Fibroblast of skin of abdomen (primary cell): ENCODE data around the gene TMEM40.
A peak's percentile ranks its signal among the peaks of the same experiment; 100 is the strongest.
"Not testable (repeated sequence)": the region's sequence is repeated elsewhere in the genome, so short reads cannot be mapped to it uniquely, and the experiment has no call there.

ENCODE experiments used
- DNase-seq: peaks from one replicate; pipeline ENCODE4 v3.0.0-alpha.2; 2013

Gene TMEM40

GRCh38 chr3:12775970-12776369, 16.9 kb upstream of the TMEM40 start:
- DNase-seq, result not testable (repeated sequence)

DNA sequence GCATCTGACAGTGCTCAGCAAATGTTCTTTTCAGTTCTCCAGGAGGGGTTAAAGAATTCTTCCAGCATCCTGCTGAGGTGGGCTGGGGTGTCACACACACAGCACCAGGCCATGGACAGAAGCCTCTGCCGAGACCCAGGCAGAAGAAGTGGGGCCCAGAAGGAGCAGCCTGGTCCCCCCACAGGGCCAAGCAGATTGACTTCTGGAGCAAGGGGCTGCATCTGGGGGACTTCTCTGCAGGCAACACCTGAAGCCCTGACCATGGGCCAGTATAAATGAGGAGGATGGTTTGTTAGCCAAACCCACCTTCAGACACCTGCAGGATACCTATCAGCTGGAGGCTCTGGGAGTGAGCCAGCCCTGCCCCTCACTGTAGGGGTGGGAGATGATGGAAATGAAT, 16.2 kb upstream of the TMEM40 start:
- no peak for DNase-seq

GRCh38 chr3:12774619-12775018, 15.6 kb upstream of the TMEM40 start:
- no peak for DNase-seq

DNA sequence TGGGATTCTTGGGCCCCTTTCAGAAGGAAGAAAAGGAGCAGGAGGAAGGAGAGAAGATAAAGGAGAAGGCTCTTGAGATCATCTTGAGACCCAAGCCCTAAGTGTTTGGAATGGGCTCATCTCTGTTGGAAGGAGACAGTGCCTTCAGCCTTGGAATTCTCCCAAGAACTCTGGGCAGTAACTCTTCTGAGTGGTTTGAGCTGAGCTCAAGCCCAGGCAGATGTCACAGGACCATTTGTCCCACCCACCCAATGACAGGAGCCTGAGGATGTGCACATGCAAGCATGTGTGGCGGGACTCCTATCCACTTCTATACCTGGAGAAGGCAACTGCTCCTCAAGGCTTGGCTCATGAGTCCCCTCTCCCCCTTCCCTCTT, 14.6 kb upstream of the TMEM40 start:
- DNase-seq, result no peak

DNA sequence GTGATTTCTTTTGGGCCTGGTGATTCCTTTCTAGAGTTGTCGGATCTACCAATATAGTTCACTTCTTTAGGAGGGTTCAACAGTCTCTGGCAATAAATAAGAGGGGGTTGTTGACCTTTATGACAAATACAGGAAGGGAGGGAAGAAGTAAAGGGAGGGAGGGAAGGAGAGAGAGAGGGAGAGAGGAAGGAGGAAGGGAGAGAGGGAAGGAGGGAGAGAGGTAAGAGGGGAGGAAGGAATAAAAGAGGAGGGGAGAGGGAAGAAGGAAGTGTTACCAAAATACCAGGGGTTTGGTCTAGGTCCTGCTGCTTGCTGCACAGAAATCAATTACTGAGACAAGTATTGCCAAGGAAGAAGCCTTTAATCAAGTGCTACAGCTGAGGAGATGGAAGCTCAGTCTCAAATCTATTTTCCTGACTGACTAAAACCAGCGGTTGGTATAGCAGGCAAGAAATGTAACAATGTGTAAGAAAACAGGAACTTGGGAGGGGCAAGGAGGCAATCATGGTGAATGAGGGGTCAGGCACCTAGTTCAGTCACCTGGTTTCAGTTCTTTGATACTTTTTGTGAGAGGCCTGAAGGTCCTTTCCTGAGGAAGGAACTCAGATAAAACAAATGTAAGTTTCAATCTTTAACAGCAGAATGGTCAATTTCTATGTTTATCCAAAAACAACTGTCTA, 14.1 kb upstream of the TMEM40 start:
- DNase-seq, result no peak

DNA sequence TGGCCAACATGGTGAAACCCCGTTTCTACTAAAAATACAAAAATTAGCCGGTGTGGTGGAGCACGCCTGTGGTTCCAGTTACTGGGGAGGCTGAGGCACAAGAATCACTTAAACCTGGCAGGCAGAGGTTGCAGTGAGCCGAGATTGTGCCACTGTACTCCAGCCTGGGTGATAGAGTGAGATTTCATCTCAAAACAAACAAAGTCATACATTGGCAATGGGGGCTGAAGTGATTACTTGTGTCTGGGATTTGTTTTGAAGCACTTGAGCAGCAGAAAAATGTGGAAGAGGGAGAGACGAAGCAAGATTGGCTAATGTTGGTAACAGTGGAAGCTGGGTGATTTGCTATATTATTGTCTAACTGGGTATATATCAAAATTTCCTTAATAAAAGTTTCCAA, 13.4 kb upstream of the TMEM40 start:
- no peak for DNase-seq

- no peak for DNase-seq
These were observed 12.2 kb upstream of the TMEM40 start for GRCh38 chr3:12771236-12771635.

- no peak for DNase-seq
These were observed 10.7 kb upstream of the TMEM40 start for GRCh38 chr3:12769761-12770160.

GRCh38 chr3:12768579-12769527, 9.8 kb upstream of the TMEM40 start:
- DNase-seq, result no peak

DNA sequence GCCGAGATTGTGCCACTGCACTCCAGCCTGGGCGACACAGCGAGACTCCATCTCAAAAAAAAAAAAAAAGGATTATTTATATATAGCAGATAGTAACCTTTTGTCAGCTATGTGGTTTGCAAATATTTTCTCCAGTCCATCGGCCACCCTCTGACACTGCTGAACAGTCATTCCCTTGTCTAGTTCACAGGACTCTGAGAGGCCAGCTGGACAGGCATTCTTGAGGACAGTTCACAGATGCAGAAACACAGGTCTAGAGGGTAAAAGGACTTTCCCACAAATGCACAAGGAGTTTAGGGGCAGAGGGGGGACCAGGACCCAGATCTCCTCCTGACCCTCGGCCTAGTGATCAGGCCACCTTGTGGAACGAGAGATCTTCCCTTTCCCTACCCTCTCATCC, 7.5 kb upstream of the TMEM40 start:
- no peak for DNase-seq

- no peak for DNase-seq
These were observed 5.2 kb upstream of the TMEM40 start for GRCh38 chr3:12764171-12764776.

DNA sequence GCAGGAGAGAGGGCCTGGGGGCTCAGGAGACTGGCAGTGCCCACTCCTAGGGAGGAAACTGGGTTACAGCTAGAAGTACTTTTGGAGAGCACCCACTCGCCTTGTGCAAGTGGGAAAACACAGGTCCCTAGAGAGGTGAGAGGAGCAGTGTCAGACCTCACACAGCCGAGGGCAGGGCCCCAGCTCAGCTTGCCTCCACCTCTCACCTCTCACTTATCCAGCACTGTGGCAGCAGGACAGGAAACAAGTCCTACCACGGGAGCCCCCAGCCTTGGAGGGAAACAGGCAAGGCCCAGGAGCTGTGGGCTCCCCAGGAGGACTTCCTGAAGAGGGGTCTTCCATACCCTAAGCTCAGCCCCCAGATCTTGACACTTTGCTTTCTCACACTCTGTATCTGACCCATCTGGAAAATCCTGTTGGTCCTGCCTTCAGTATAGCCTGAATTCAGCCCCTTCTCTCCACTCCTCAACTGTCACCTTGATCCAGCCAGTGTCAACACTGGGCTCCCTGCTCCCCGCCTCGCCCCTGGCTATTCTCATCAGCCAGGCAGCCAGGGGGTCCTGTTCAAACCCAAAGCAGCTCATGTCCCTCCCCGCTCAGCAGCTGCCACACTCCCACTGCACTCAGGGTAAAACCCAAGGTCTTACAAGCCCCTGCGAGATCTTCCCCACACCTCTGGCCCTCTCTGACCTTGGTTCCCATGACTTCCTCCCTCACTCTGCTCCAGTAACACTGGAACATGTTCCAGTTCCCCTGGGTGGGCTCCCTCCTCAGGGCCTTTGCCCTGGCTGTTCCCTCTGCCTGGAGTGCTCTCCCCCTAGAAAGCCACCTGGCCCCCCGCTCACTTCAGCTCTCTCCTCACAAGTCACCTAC, 870 bp upstream of the TMEM40 start:
- no peak for DNase-seq

- peak; percentile 43 for DNase-seq
These were observed 856 bp downstream of the TMEM40 start for GRCh38 chr3:12758025-12758781.

DNA sequence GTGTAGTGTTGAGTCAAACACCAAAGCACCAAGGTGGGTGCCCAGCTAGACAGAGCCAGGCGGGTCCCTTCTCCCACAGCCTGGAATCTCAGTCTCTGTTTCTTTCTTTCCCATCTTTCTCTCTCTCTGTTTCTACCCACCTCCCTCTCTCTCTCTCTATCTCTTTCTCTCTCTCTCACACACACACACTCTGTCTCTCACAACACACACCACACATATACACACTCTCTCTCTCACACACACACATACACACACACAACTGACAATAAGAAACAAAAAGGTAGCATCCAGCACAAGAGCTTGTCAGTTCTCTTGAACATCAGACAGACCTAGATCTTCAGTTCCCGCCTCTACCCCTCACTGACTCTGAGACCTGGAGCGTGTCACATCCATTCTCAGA, 2.4 kb downstream of the TMEM40 start:
- no peak for DNase-seq

- DNase-seq, result no peak
These were observed 2.9 kb downstream of the TMEM40 start for GRCh38 chr3:12756175-12756574.

DNA sequence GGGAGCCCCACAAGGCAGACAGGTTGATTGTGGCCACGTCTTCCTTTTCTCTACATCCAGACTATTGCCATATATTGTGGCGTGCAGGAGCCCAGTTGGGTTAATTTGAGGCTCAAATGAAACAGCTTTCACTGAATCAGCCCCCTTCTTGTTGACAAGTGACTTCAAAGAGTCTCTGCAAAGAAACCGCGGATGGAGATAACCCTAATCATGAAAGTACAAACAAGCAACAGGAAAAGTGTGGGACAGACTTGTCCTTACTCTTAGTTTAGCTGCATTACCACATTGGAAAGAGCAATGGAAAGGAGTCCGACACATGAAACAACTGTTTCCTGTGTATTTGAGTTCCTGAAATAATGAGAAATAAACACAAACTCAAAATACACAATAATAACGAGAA, 3.3 kb downstream of the TMEM40 start:
- DNase-seq, result no peak

DNA sequence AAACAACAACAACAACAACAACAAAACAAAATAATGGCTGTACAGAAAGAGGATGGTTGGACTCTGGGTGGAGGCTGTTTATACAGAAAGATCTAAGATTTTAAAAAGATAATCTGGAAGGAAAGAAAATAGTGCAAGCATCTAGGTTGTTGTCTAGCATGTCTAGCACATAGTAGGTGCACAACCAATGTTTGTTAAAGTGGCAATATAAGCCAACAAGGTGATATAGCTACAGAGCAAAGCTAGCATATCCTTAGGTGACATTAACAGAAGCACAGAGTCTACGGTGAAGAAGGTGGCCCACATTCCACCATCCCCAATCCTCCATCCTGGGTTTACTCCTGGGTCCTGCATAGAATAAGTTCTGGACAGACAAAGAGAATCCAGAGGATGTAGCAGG, 4.7 kb downstream of the TMEM40 start:
- no peak for DNase-seq

- DNase-seq, result no peak
These were observed 5.6 kb downstream of the TMEM40 start for GRCh38 chr3:12753275-12754028.

DNA sequence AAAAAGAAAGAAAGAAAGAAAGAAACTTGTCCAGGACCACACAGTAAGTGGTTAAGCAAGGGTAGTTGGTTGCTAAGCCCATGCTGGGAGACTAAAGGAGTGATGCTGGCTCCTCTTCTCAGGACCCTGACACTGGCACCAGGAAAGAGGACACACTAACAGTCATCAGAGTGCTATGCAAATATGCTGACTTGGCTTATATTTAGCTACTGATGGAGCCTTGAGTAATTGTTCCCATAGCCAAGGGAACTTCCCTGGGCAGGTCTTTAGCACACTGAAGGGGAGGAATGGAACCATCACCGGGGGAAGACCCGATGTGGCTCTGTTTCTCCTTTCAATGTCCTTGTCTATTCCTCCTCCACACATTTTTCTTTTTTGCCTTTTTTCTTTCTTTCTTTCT, 6.2 kb downstream of the TMEM40 start:
- peak; percentile 8 for DNase-seq

DNA sequence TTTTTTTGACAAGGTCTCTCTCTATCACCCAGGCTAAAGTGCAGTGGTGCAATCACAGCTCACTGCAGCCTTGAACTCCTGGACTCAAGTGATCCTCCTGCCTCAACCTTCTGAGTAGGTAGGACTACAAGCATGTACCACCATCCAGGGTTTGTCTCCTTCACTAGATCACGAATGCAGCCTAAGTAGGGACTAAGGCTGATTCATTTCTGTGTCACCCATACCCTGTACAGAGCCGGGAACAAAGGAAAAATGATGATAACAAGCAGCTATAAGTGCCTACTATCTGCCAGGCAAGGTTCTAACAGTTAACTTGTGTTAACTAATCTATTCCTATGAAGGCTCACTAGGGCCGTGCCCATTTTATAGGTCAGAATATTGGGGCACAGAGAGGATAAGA, 7.0 kb downstream of the TMEM40 start:
- no peak for DNase-seq

DNA sequence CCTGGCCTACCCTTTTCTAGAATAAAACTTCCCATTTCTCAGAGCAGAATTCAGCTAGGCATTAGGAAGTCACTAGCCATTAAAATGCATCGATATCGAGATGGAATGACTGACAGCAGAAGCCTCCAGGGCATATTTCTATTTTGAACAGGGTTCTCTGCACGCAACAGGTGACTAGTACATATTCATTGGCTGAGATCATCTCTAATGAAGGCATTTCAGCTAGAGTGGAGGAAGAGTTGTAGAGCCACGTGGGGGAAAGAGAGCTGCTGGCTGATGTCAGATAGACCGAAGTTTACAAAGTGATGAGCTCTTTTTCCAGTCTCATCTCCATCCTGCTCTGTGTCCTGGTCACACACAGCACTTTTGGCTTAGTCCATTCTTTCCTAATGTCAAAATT, 7.5 kb downstream of the TMEM40 start:
- DNase-seq, result peak; percentile 33
